Breast epithelium (tissue), 4 donors: ENCODE data around the gene COTL1. TPM values are rescaled to one million over a fixed set of nuclear protein-coding genes. Genes with fewer than 3 reads are reported as not detected.

Experiments
- DNase-seq, 2 donors: peaks; one replicate each; pipeline ENCODE4 v3.0.0-alpha.2; 2019; ENCODE audit warnings: low spot score in 2 of 2
- H3K27ac ChIP-seq, 2 donors: fragments of 200-600 bp; sonication (generic) in 1 of 2; one replicate each; pipeline ENCODE4 v1.5.1; 2016 to 2019; ENCODE audit warnings: mild to moderate bottlenecking in 1 of 2
- H3K27me3 ChIP-seq, 2 donors: fragments of 200-600 bp; sonication (generic) in 1 of 2; one replicate each; pipeline versions ENCODE4 v1.5.1 to v1.6.0; 2017 to 2019; ENCODE audit warnings: control low read depth in 1 of 2, mild to moderate bottlenecking in 1 of 2
- H3K36me3 ChIP-seq: fragments of 200-600 bp; one replicate; pipeline ENCODE4 v1.5.1; 2019
- H3K4me1 ChIP-seq, 2 donors: fragments of 200-600 bp; sonication (generic); one replicate each; pipeline ENCODE4 v1.5.1; 2016 to 2019; ENCODE audit warnings: control low read depth in 1 of 2
- H3K4me3 ChIP-seq, 3 donors: fragments of 200-600 bp; sonication (generic); 1 replicate in 2 of 3; 2 replicates in 1 of 3; pipeline ENCODE4 v1.5.1; 2016 to 2019; ENCODE audit warnings: mild to moderate bottlenecking in 3 of 3, moderate library complexity in 2 of 3
- H3K9me3 ChIP-seq, 2 donors: fragments of 200-600 bp; sonication (generic) in 1 of 2; one replicate each; pipeline ENCODE4 v1.5.1; 2016 to 2019; ENCODE audit warnings: control low read depth in 1 of 2
- POLR2A ChIP-seq: fragments of 450-650 bp; IDR thresholded peaks from one replicate; pipeline ENCODE4 v1.6.1; 2016; ENCODE audit warnings: antibody characterized with exemption, mild to moderate bottlenecking, moderate library complexity
- POLR2AphosphoS5 ChIP-seq, 3 donors: sonication (generic); formaldehyde crosslinking; IDR thresholded peaks; one replicate each; pipeline ENCODE4 v1.6.1; 2017; ENCODE audit warnings: antibody characterized with exemption in 3 of 3
- intact Hi-C: fragments of 100-400 bp; cut with DNase I; formaldehyde crosslinking; loops from one replicate; pipeline ENCODE4 v1.15.1; 2023; ENCODE audit warnings: low total_unique reads
- total RNA-seq, 3 donors: library from RNA; depleted of rRNA; stranded (reverse); fragments of >200 nt; gene quantifications; one replicate each; pipeline ENCODE4 v1.1.0, GENCODE V29; 2016
- TF ChIP-seq, protein P1 (sequence below), 3 donors: fragments of 450-650 bp; IDR thresholded peaks; one replicate each; pipeline ENCODE4 v1.5.1; 2016 to 2017; ENCODE audit warnings: antibody characterized with exemption in 3 of 3, mild to moderate bottlenecking in 3 of 3, moderate library complexity in 3 of 3

Gene COTL1
- total RNA-seq, 3 donors from 2014 or later: 22.0 to 49.2 (median 44.6) TPM

DNA sequence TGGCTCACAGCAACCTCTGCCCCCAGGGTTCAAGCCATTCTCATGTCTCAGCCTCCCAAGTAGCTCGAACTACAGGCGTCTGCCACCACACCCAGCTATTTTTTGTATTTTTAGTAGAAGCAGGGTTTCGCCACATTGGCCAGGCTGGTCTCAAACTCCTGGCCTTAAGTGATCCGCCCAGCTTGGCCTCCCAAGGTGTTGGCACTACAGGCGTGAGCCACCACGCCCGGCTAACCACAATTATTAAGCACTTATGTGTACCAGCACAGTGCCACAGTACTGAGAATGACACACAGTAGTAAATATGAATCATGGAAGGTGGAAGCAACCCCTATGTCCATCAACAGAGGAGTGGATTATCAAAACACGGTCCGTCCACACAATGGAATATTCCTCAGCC is 49.8 kb downstream of the COTL1 start:
- DNase-seq: no peak
- Histone ChIP-seq H3K4me3 (no peak overlapping the region), H3K4me1 (no peaks in the 10 kb centered on the region), H3K27me3 (no peaks in the 10 kb centered on the region), H3K27ac (no peak overlapping the region), H3K36me3 (no peaks in the 10 kb centered on the region), H3K9me3 (peaks cover 5 to 9% of the 10 kb centered on the region in 2 donors)
- intact Hi-C loops: no loop called here
- TF ChIP-seq, protein P1, sequence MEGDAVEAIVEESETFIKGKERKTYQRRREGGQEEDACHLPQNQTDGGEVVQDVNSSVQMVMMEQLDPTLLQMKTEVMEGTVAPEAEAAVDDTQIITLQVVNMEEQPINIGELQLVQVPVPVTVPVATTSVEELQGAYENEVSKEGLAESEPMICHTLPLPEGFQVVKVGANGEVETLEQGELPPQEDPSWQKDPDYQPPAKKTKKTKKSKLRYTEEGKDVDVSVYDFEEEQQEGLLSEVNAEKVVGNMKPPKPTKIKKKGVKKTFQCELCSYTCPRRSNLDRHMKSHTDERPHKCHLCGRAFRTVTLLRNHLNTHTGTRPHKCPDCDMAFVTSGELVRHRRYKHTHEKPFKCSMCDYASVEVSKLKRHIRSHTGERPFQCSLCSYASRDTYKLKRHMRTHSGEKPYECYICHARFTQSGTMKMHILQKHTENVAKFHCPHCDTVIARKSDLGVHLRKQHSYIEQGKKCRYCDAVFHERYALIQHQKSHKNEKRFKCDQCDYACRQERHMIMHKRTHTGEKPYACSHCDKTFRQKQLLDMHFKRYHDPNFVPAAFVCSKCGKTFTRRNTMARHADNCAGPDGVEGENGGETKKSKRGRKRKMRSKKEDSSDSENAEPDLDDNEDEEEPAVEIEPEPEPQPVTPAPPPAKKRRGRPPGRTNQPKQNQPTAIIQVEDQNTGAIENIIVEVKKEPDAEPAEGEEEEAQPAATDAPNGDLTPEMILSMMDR (IDR thresholded peaks at IDR 0.05): no peak
- TF ChIP-seq POLR2A (no peak), POLR2AphosphoS5 (IDR thresholded peaks at IDR 0.05) (no peak)

DNA sequence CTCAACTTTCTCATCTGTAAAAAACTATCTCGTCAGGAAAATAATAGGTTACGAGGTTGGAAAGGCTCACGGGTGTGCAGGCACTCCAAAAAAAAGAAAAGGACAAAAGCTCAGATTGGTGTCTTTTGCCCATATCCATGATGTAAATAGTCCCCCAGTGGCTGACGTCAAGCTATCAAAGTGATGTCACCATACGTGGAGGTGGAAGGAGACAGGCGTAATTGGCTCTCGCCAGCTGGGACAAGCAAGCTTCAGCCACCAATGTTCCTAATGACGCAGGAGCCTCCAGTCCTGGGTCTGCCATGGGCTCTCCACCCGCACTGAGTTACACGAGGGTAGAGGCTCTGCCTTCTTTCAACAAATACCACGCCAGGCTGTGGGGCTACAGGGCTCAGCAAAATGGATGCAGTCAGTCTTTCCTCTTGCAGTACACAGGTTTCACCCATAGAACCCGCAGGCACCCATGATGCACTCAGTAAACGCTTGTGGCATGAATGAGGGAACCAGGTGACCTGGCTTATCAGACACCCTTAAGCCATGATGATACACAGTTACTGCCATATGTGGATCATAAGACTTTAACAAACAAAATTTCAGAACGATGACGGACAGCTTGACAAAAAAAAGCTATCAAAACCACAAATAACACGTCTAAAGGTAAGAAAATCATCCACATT is 50.5 kb downstream of the COTL1 start:
- no peaks in the 10 kb centered on the region for H3K4me1 ChIP-seq
- H3K4me3 ChIP-seq: no peak overlapping the region
- TF ChIP-seq, protein P1 (IDR thresholded peaks at IDR 0.05): no peak
- no peak for TF ChIP-seq POLR2AphosphoS5 (IDR thresholded peaks at IDR 0.05)
- no peak for TF ChIP-seq POLR2A
- intact Hi-C loops: no loop called here
- H3K36me3 ChIP-seq: no peaks in the 10 kb centered on the region
- no peaks in the 10 kb centered on the region for H3K27me3 ChIP-seq
- DNase-seq: no peak
- H3K27ac ChIP-seq: no peak overlapping the region
- H3K9me3 ChIP-seq: peaks cover 5 to 9% of the 10 kb centered on the region in 2 donors

DNA sequence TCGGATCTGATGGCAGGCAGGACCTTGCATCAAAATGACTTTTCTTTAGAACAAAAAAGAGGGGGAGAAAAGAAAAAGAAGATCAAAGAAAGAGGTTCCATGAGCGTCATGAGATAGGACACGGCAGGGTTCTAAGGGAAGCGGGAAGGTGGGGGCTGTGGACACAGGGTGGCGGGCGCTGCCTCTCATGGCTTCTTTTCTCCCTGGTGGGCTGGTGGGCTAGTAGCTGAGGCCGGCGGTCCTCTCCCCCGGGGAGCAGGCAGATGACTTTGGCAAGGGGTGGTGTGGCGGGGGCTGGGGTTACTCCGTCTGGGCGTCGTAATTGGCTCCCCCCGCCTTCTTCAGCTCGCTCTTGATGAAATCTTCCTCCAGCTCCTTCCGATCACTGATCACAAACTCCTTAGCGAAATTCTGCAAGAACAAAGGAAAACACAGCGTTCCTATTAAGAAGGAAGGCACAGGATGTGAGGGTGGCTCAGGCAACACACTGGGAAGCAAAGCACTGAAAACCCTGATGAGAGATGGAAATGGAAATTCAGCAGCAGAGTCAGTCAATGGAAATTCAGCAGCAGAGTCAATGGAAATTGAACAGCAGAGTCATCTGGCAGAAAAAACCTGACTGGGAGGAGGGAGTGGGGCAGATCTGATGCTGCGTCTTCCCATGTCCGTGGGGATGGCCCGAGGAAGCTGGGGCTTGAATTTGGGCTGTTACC is 51.2 kb downstream of the COTL1 start:
- peaks cover 5 to 9% of the 10 kb centered on the region in 2 donors for H3K9me3 ChIP-seq
- no peak for DNase-seq
- TF ChIP-seq POLR2AphosphoS5 (IDR thresholded peaks at IDR 0.05) (no peak), POLR2A (no peak)
- TF ChIP-seq, protein P1 (IDR thresholded peaks at IDR 0.05): no peak
- no peak overlapping the region for H3K27ac ChIP-seq
- intact Hi-C loops: no loop called here
- no peaks in the 10 kb centered on the region for H3K4me1 ChIP-seq
- H3K36me3 ChIP-seq: no peaks in the 10 kb centered on the region
- H3K27me3 ChIP-seq: no peaks in the 10 kb centered on the region
- no peak overlapping the region for H3K4me3 ChIP-seq

DNA sequence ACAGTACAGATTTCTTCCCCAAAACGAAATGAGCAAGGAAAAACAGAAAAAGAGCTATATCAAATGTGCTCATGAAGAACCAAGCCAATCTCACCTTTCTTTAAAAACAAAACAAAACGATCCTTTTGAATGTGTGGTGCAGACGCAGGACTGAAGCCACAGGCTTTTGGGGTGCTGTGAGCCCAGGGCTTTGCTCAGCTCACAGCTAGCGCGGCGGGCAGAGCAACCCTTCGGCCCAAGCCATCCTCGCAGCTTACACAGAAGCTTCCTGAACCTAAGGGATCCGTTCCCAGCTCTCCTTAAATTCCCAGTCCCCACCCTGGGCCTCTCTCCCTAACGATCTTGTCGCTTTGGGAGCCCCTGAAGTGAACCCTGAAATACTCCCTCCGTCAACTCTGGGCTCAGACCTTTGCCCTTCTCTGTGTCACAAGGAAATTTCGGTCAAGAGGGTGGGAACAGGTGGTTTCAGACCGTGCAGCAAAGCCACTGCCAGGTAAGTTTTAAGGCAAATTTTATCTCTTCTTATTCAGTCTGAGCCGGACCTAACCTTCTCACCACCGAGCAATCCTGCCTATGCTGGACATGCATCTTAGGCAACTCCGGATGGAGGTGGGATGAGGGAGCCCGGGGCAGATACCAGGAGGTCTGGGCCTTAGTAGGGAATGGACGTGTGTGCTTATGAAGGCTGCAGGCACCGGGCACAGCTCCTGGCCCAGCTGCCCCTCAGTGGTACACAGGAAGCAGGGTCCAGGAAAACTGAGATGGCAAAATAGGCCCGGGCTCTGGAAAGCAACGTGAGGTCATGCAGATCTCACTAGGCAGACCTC is 52.0 kb downstream of the COTL1 start:
- DNase-seq: no peak
- H3K4me1 ChIP-seq: no peaks in the 10 kb centered on the region
- TF ChIP-seq POLR2AphosphoS5 (IDR thresholded peaks at IDR 0.05) (no peak), POLR2A (no peak)
- TF ChIP-seq, protein P1 (IDR thresholded peaks at IDR 0.05): no peak
- no peak overlapping the region for H3K27ac ChIP-seq
- peaks cover 5 to 9% of the 10 kb centered on the region in 2 donors for H3K9me3 ChIP-seq
- H3K27me3 ChIP-seq: no peaks in the 10 kb centered on the region
- no peak overlapping the region for H3K4me3 ChIP-seq
- intact Hi-C loops: no loop called here
- no peaks in the 10 kb centered on the region for H3K36me3 ChIP-seq
